HG03342 (cell line): ENCODE measurements around the gene IL27RA.

Experiments
- ATAC-seq: cut with Tn5 transposase; IDR thresholded peaks from one replicate; pipeline ENCODE4 v1.9.1; 2021; ENCODE audit warnings: mild to moderate bottlenecking, moderate library complexity; ENCODE audit not compliant: unreplicated experiment

IL27RA gene

GRCh38 chr19:14031719-14032480 is at the start of gene IL27RA:
Gene IL27RA (plus strand): TSS chr19:14031762. CDS start chr19:14031873, 111 bp downstream.
- peak; percentile 70 for ATAC-seq

GRCh38 chr19:13981988-13982501 is 49.5 kb upstream of the IL27RA start:
- no peak for ATAC-seq

DNA sequence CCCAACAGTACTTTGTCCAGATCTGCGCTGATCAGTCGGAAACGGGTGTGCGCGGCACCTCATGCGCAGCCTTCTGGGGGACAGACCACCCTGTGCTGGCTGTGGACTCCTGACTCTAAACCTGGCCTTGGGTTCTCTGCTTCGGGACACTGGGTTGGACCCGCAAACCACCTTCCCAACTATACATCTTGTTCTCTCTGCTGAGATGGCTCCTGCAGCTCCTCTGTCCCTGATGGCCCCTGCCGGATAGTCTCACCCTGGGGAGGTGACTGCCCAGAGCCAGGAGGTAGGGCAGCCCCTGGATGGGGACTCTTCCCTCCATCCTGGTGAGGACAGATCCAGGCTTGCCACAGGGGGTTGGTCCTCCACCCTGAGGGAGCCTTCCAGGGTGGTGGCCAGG is 48.8 kb upstream of the IL27RA start:
- no peak for ATAC-seq

DNA sequence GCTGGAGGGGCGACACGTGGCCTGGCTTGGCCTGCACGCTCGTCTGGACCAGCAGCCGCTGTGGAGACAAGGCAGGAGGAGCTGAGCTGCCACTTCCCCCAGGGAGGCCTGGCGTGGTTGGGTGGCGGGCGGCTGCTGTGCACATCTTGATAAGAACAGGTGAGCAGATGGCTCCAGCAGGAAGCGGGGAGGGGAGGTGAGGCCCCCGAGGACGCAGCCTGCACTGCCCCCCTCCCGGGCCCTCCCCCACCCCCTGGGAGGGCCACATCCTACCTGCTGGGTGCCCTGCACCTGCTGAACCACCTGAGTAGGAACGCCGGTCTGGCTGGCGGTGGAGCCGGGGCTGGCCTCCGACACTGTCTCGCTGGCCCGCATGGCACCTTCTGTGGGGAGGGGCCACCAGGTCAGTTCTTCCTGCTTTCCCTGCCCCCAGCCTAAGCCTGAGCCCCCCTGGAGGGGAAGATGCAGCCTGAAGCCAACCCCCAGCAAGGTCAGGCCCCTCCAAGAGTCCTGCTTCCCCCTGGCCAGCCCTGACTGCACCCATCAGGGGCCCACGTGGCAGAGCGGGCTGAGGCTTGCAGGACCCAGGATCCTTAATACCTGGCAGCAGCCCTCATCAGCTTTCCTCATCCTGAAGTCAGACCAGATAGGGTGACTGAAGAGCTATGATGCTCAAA is 48.2 kb upstream of the IL27RA start:
- ATAC-seq: no peak

GRCh38 chr19:13984186-13984585 is 47.4 kb upstream of the IL27RA start:
- ATAC-seq: no peak

- ATAC-seq: no peak
Measured at GRCh38 chr19:13984875-13985741, 46.5 kb upstream of the IL27RA start.

GRCh38 chr19:13985771-13986347 is 45.7 kb upstream of the IL27RA start:
- peak; percentile 10 for ATAC-seq

GRCh38 chr19:13986348-13986904 is 45.1 kb upstream of the IL27RA start:
- ATAC-seq: peak; percentile 80

DNA sequence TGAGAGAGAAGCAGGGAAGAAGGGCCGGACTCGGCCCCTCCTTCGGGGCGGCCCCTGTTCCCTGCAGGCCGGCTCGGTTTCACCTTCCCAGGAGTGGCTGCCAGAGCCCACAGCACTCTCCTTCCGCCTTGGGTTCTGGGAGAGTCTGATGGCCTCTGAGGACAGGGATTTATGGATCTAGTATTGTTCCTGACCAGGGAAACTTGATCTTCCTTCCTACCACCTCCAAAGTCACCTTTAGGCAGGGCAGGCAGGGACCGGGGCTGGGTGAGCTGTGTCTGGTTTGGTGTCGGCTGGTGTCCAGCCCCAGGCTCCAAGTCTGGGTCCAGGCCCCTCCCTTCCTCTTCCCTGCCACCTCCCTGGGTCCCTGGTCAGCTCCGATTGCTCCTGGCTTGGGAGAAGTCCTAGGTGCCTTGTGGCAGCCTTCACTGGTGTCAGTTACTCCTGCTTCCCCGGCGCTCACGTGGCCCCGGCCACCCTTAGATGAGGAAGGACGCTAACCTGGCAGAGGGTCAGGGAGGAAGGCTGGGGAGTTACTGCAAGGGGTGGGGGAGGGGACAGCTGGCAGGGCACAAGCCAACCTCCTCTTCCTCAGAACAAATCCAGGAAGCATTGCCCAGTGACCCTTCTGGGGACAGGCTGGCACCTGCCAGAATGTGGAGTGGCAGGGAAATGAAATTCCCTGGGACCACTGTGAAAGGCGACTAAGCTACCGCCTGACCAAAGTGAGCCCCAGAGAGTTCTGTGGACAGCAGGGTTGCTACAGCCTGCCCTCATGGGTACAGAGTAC is 44.3 kb upstream of the IL27RA start:
- ATAC-seq: no peak

GRCh38 chr19:13989487-13989886 is 42.1 kb upstream of the IL27RA start:
- ATAC-seq: no peak

DNA sequence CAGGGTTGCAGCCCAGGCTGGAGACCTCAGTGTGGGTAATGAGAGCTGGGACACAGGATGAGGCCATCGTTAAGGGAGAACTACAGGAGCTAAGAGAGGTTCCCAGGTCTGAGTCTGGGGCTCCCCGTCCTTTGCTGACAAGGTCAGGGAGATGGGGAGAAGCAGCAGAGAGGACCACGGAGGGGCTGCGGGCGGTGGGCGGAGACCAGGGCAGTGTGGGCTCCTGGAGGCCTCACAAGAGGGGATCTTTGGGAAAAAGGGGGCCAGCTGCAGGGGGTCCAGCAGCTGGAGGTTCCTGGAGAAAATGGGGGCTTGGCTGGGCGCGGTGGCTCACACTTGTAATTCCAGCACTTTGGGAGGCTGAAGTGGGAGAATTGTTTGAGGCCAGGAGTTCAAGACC is 41.5 kb upstream of the IL27RA start:
- no peak for ATAC-seq

GRCh38 chr19:13992025-13992424 is 39.5 kb upstream of the IL27RA start:
- no peak for ATAC-seq

GRCh38 chr19:13993590-13994300 is 37.8 kb upstream of the IL27RA start:
- no peak for ATAC-seq

DNA sequence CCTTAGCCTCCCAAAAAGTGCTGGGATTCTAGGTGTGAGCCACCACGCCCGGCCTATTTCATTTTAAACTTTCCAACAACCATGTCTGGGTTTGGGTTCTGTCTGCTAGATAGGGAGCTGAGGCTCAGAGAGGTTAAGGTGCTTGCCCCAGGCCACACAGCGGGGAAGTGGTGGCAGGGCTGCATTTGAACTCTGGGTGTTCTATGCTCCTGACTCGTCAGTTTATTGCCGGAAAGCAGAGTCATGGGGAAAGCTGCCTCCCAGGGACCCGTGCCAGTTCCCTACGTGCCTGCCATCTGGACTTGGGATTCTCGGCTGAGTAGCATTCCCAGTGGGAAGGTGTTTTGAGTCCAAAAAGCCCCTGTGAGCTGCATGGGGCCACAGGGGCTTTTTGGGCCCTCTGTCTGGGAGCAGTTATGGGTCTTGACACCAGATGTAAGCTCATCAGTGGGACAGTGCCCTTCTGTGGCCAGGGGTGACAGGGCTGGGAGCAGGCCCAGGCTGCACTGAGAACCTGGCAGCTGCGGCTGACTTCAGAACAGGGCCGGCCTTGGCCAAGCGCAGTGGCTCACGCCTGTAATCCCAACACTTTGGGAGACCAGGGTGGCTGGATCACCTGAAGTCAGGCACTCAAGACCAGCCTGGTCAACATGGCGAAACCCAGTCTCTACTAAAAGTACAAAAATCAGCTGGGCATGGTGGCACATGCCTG is 36.4 kb upstream of the IL27RA start:
- ATAC-seq: no peak

DNA sequence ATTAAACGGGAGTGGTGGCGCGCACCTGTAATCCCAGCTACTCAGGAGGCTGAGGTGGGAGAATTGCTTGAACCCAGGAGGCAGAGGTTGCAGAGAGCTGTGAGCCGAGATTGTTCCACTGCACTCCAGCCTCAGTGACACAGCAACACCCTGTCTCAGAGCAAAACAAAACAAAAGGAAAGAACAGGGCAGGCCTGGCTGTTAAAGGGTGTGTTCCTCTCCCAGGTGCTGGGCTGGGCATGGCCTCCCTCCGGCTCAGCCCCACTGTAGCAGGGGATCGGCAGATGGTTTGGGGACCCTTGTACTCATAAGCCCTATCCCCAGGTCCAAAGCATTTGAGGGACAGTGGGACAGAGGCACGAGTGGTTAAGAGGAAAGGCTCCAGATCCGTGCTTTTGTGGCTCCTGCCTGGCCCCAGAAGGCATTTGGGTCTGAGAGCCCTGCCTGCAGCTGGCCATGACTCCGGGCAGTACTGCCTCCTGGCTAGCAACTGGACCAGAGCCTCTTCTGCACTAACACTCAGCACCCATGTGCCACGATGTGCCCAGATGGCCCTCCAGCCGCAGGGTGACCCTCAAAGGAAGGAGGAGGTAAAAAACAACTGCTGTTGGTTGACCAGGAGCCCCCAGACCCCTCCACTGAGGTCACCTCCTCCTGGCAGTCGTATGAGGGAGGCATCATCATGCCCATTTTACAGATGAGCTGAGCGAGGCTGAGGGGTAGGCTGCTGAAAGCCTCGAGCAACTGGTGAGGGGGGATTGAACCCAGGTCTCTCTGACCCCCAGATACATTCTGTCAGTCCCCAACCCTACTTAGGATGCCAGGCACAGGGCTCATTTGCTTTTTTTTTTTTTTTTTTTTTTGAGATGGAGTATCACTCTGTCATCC is 35.4 kb upstream of the IL27RA start:
- no peak for ATAC-seq

- ATAC-seq: no peak
Measured at GRCh38 chr19:13996928-13997630, 34.5 kb upstream of the IL27RA start.

- ATAC-seq: no peak
Measured at GRCh38 chr19:13997631-13997962, 34.0 kb upstream of the IL27RA start.
